Activated CD4-positive, alpha-beta memory T cell treated with anti-CD3 and anti-CD28 coated beads for 36 hours (primary cell): ENCODE data around the gene IMPDH2. TPM values are rescaled to one million over a fixed set of nuclear protein-coding genes. Genes with fewer than 3 reads are reported as not detected.

ENCODE experiments used
- CTCF ChIA-PET: fragments of 350-600 bp; sonication (Branson Sonifier 250); formaldehyde crosslinking; loops from one replicate; lab custom pipeline; 2021; ENCODE audit warnings: antibody characterized with exemption, inconsistent platforms; lab: Charles Lee
- POLR2A ChIA-PET: fragments of 350-600 bp; sonication (Branson Sonifier 250); formaldehyde crosslinking; loops from one replicate; lab custom pipeline; 2021; ENCODE audit warnings: antibody characterized with exemption; lab: Charles Lee
- DNase-seq: peaks from one replicate; pipeline ENCODE4 v3.0.0-alpha.2; 2020
- H3K27ac Mint-ChIP-seq: one replicate; pipeline ENCODE4 v1.8.0; 2021; ENCODE audit warnings: mixed read lengths
- H3K27me3 Mint-ChIP-seq: one replicate; pipeline ENCODE4 v1.8.0; 2021; ENCODE audit warnings: mixed read lengths
- H3K36me3 Mint-ChIP-seq: one replicate; pipeline ENCODE4 v1.8.0; 2021; ENCODE audit warnings: mixed read lengths
- H3K4me1 Mint-ChIP-seq: one replicate; pipeline ENCODE4 v1.8.0; 2021; ENCODE audit warnings: low read depth, mixed read lengths
- H3K4me3 Mint-ChIP-seq: one replicate; pipeline ENCODE4 v1.8.0; 2021; ENCODE audit warnings: mild to moderate bottlenecking, mixed read lengths
- H3K9me3 Mint-ChIP-seq: one replicate; pipeline ENCODE4 v1.8.0; 2021; ENCODE audit warnings: mixed read lengths
- intact Hi-C: fragments of 100-400 bp; cut with micrococcal nuclease; formaldehyde crosslinking; loops from one replicate; pipeline ENCODE4 v1.15.1; 2023
- total RNA-seq, 2 experiments: library from RNA; stranded (reverse); gene quantifications; one replicate each; pipeline ENCODE4 v1.2.3, GENCODE V29; 2021

IMPDH2 gene
- total RNA-seq, 2 experiments from 2014 or later = 430 to 454 TPM

DNA sequence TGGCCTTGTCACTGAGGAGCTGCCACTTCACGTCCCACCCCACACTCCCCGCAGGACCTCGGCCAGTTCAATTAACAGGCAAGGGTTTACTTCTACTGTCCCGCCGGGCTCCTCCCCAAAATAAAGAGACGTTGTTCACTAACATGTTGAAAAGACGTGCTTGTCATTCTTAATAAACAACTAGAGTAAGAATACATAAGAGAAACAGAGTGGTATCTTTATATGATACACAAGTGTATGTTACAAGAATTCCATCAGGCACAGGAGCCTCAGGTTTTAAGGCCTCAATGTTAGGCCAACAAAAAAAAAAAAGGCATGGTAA, 326 bp upstream of the IMPDH2 start:
- intact Hi-C loops = loop anchor here (1.0 to 10.0 kb wide), 6 partner anchors 8 to 415 kb away; partner anchors contain the start of genes RHOA, TCTA and USP4

DNA sequence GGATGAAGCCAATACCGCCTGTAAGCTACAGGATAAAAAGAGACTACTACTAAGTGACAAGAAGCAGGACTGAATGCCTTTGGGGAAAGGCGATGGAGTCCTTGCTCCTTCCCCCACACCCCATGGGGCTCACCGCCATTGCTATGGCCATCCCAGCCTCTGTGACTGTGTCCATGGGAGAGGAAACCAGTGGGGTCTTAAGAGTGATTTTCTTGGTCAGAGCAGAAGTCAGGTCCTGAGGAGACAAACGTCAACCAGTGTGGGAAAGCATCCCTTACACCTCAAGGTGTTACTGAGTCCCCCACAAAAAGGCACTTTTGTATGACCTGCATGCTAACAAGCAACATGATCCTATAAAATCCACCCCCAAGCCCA, 913 bp downstream of the IMPDH2 start:
- CTCF ChIA-PET = interaction anchor here (0.7 to 1.8 kb wide), 2 partner anchors 41 to 65 kb away, joined by 3 to 10 read pairs; partner anchors contain the start of gene QRICH1
- no peaks in the 10 kb centered on the region for H3K9me3 Mint-ChIP-seq
- peak overlapping the region; percentile 89 for H3K27ac Mint-ChIP-seq
- H3K4me3 Mint-ChIP-seq = peak overlapping the region; percentile 86
- intact Hi-C loops = loop anchor here (2.0 to 10.0 kb wide), 5 partner anchors 39 to 417 kb away; partner anchors contain the start of genes RHOA, TCTA and USP4
- H3K4me1 Mint-ChIP-seq = peaks cover 48% of the 10 kb centered on the region
- H3K27me3 Mint-ChIP-seq = no peaks in the 10 kb centered on the region
- DNase-seq = no peak
- POLR2A ChIA-PET = interaction anchor here (1.8 to 1.9 kb wide), 4 partner anchors 8 to 66 kb away, joined by 9 to 21 read pairs (median 18); partner anchors contain the start of genes QRICH1 and WDR6
- peaks cover 67% of the 10 kb centered on the region for H3K36me3 Mint-ChIP-seq

More for the DNA sequence above, 326 bp upstream of the IMPDH2 start:
- H3K27me3 Mint-ChIP-seq = no peaks in the 10 kb centered on the region
- ChIA-PET POLR2A (interaction anchor here (0.6 to 1.9 kb wide), 8 partner anchors 9 to 1934 kb away, joined by 3 to 21 read pairs (median 6); partner anchors contain the start of genes QRICH1, USP19 and WDR6), CTCF (interaction anchor here (0.6 to 1.8 kb wide), 8 partner anchors 9 to 64 kb away, joined by 3 to 13 read pairs (median 4); partner anchors contain the start of genes P4HTM and QRICH1)
- no peaks in the 10 kb centered on the region for H3K9me3 Mint-ChIP-seq
- DNase-seq = no peak
- peaks cover 58% of the 10 kb centered on the region for H3K36me3 Mint-ChIP-seq
- peak overlapping the region; percentile 89 for H3K27ac Mint-ChIP-seq
- H3K4me1 Mint-ChIP-seq = peaks cover 42% of the 10 kb centered on the region
- peak overlapping the region; percentile 86 for H3K4me3 Mint-ChIP-seq

DNA sequence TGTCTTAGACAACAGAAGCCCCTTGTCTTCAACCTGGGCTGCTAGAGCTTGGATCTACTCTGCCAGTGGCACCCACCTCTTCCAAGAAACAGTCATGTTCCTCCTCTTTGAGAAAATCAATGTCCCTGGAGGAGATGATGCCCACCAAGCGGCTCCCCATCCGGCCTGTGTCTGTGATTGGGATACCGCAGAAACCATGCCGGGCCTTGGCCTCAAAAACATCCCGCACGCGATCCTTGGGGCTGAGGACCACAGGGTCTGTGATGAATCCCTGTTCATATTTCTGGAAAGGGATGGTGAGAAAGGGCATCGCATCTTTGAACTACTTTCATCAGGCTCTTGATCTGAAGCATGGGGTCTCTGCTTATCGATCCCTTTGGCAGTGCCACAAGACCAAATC, 1.6 kb downstream of the IMPDH2 start:
- ChIA-PET CTCF (no interaction called here), POLR2A (no interaction called here)
- Mint-ChIP-seq H3K36me3 (peaks cover 73% of the 10 kb centered on the region), H3K4me3 (peak overlapping the region; percentile 86), H3K27me3 (no peaks in the 10 kb centered on the region), H3K9me3 (no peaks in the 10 kb centered on the region), H3K27ac (peak overlapping the region; percentile 89), H3K4me1 (peaks cover 54% of the 10 kb centered on the region)
- no peak for DNase-seq
- intact Hi-C loops = loop anchor here (2.0 to 10.0 kb wide), 5 partner anchors 39 to 417 kb away; partner anchors contain the start of genes RHOA, TCTA and USP4

DNA sequence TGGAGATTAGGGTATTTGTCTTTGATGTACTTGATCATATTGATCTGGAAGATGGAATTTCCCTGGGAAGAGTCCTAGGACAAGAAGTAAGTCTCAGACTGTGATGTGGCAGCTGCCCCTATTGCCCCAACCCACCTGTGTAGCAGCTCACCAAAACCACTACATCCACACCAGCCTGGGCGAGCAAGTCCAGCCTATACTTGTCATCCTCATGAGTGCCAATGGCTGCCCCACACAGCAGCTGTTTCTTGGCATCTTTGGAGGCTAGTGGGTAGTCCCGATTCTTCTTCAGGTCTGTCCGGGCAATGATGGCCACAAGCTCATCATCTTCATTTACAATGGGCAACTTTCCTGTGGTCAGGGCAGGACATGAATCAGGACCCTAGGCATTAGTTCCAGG, 2.7 kb downstream of the IMPDH2 start:
- no peaks in the 10 kb centered on the region for H3K9me3 Mint-ChIP-seq
- ChIA-PET CTCF (interaction anchor here (0.8 to 1.2 kb wide), 3 partner anchors 9 to 38 kb away, joined by 3 read pairs; partner anchors contain the start of genes DALRD3 and WDR6), POLR2A (interaction anchor here (0.7 kb wide), 1 partner anchor 68 kb away, joined by 3 read pairs; no protein-coding TSS in a partner anchor)
- H3K4me3 Mint-ChIP-seq = no peak overlapping the region
- H3K4me1 Mint-ChIP-seq = peaks cover 54% of the 10 kb centered on the region
- DNase-seq = no peak
- H3K27me3 Mint-ChIP-seq = no peaks in the 10 kb centered on the region
- intact Hi-C loops = loop anchor here (10.0 kb wide), 3 partner anchors 318 to 418 kb away; partner anchors contain the start of genes RHOA, TCTA and USP4
- peak overlapping the region; percentile 18 for H3K27ac Mint-ChIP-seq
- H3K36me3 Mint-ChIP-seq = peaks cover 71% of the 10 kb centered on the region

DNA sequence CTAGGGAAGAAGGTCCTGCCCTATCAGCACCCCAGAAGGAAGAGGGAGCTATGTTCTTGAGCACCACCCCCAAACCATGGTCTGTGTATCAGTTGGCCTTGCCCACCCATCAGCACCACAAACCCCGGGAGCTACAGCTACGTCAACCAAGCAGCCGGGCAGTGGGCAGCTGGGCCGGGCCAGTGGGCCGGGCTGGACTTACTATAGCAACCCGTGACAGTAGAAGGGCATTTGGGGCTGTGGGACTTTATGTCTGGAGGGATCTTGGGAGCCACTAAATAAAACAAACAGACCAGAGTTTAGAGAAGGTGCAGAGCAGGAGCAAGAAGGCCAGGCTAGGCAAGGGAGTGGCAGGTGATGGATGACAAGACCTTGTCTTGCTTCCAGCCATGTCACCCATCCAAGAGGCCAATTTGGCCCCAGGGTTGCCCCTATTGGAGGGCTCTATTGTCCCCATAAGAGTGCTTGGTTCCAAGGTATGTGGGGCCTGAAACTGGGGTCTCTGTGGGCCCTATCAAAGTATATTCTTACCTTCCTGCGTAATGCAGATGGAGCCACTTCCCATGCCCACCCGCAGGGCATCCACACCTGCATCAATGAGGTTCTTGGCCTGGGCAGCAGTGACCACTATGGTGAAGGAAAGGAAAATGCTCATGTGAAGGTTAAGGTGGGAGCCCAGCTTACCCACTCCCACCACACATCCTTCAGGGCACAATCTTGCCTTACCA, 3.2 kb downstream of the IMPDH2 start:
- Mint-ChIP-seq H3K27me3 (no peaks in the 10 kb centered on the region), H3K9me3 (no peaks in the 10 kb centered on the region), H3K4me1 (peaks cover 54% of the 10 kb centered on the region), H3K4me3 (peak overlapping the region; percentile 18), H3K36me3 (peaks cover 69% of the 10 kb centered on the region), H3K27ac (peak overlapping the region; percentile 24)
- CTCF ChIA-PET = interaction anchor here (1.0 to 1.2 kb wide), 3 partner anchors 8 to 68 kb away, joined by 3 read pairs; partner anchors contain the start of genes DALRD3, QRICH1 and WDR6
- intact Hi-C loops = loop anchor here (10.0 kb wide), 3 partner anchors 319 to 419 kb away; partner anchors contain the start of genes RHOA, TCTA and USP4
- POLR2A ChIA-PET = interaction anchor here (1.1 kb wide), 2 partner anchors 15 to 18 kb away, joined by 3 to 6 read pairs; partner anchors contain the start of gene WDR6
- no peak for DNase-seq

DNA sequence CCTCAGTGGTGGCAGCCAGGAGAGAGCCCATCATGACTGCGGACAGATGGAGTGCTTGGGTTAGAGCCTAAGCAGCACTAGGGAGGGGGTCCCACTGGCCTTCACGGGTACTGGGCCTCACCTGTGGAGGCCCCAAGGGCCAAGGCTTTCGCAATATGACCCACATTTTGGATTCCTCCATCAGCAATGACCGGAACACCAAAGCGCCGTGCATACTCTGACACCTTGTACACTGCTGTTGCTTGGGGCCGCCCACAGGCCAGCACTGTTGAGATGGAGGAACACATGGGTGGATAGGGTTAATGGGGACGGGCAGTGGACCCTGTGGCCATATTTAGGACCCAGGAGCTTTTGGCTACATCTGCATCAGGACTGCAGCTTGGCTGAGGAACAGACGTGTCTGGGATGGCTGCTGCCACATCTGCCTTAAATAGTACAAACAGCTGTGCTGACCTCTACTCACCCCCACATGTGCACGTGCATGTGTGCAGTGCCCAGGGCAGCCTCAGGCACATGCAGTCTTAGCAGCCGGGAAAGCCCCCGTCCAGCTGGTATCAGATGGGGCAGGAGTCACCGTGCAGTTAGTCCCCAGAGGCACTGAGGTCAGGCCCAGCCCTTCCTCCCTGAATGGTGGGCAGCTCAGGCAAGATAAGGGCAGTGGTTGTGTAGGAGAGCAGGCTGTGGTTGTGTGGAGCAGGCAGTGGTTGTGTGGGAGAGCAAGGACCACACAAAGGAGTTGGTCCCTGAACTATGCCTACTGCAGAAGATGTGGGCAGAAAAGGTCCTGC, 4.0 kb downstream of the IMPDH2 start:
- Mint-ChIP-seq H3K27ac (peak overlapping the region; percentile 24), H3K4me1 (peaks cover 55% of the 10 kb centered on the region), H3K9me3 (no peaks in the 10 kb centered on the region), H3K36me3 (peaks cover 65% of the 10 kb centered on the region), H3K4me3 (peak overlapping the region; percentile 18), H3K27me3 (no peaks in the 10 kb centered on the region)
- ChIA-PET POLR2A (interaction anchor here (0.8 to 9.7 kb wide), 4 partner anchors 14 to 65 kb away, joined by 3 to 135 read pairs (median 5); partner anchors contain the start of gene WDR6), CTCF (interaction anchor here (1.0 to 6.3 kb wide), 2 partner anchors 36 to 69 kb away, joined by 3 to 88 read pairs; partner anchors contain the start of genes P4HTM and QRICH1)
- DNase-seq = no peak
- intact Hi-C loops = loop anchor here (10.0 kb wide), 3 partner anchors 320 to 420 kb away; partner anchors contain the start of genes RHOA, TCTA and USP4

DNA sequence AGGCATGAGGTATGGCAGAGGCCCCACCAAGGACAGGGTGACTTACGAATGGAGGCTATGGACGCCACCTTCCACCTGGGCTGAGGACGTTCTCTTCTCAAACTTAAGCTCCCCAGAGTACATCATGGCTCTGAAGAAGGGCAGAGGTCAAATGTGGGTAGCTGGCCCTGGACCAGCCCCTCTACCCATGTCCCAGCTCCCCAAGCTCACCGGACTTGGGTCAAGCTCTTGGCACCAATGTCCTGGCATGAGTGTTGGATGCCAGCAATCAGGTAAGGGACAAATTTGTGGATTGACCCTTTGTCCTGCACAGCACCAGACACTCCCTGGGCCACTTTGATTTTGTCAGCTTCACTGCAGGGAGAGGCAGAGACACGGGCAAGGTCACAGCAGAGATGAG, 4.7 kb downstream of the IMPDH2 start:
- H3K36me3 Mint-ChIP-seq = peaks cover 62% of the 10 kb centered on the region

DNA sequence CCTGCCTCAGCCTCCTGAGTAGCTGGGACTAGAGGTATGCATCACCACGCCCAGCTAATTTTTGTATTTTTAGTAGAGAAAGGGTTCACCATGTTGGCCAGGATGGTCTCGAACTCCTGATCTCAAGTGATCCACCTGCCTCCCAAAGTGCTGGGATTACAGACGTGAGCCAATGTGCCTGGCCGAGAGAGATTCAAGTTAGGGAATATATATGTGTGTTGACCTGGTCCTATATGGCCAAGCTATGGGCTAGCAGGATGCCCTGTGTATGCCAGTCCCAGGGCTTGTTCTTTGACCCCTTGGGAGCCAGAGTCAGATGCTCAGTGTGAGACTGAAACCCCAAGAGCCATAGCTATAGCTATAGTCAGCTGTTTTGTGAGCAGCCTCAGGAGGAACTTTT, 5.4 kb downstream of the IMPDH2 start:
- POLR2A ChIA-PET = interaction anchor here (0.7 to 9.7 kb wide), 4 partner anchors 14 to 71 kb away, joined by 3 to 135 read pairs (median 4); partner anchors contain the start of genes P4HTM, QRICH1 and WDR6
- Mint-ChIP-seq H3K4me3 (peak overlapping the region; percentile 97), H3K27ac (peak overlapping the region; percentile 58), H3K9me3 (no peaks in the 10 kb centered on the region), H3K4me1 (peaks cover 64% of the 10 kb centered on the region), H3K36me3 (peaks cover 58% of the 10 kb centered on the region), H3K27me3 (no peaks in the 10 kb centered on the region)
- CTCF ChIA-PET = interaction anchor here (1.3 to 6.3 kb wide), 2 partner anchors 16 to 35 kb away, joined by 5 to 88 read pairs; partner anchors contain the start of genes P4HTM and WDR6
- no peak for DNase-seq
- intact Hi-C loops = loop anchor here (5.0 to 10.0 kb wide), 4 partner anchors 306 to 421 kb away; partner anchors contain the start of genes IP6K2, RHOA, TCTA and USP4

More for the DNA sequence above, 4.7 kb downstream of the IMPDH2 start:
- no peak for DNase-seq
- Mint-ChIP-seq H3K4me1 (peaks cover 60% of the 10 kb centered on the region), H3K9me3 (no peaks in the 10 kb centered on the region), H3K27me3 (no peaks in the 10 kb centered on the region), H3K27ac (no peak overlapping the region), H3K4me3 (no peak overlapping the region)
- ChIA-PET CTCF (interaction anchor here (1.3 to 6.3 kb wide), 2 partner anchors 17 to 35 kb away, joined by 5 to 88 read pairs; partner anchors contain the start of genes P4HTM and WDR6), POLR2A (interaction anchor here (0.7 to 9.7 kb wide), 4 partner anchors 15 to 70 kb away, joined by 3 to 135 read pairs (median 4); partner anchors contain the start of genes QRICH1 and WDR6)
- intact Hi-C loops = loop anchor here (5.0 to 10.0 kb wide), 4 partner anchors 307 to 420 kb away; partner anchors contain the start of genes IP6K2, RHOA, TCTA and USP4

DNA sequence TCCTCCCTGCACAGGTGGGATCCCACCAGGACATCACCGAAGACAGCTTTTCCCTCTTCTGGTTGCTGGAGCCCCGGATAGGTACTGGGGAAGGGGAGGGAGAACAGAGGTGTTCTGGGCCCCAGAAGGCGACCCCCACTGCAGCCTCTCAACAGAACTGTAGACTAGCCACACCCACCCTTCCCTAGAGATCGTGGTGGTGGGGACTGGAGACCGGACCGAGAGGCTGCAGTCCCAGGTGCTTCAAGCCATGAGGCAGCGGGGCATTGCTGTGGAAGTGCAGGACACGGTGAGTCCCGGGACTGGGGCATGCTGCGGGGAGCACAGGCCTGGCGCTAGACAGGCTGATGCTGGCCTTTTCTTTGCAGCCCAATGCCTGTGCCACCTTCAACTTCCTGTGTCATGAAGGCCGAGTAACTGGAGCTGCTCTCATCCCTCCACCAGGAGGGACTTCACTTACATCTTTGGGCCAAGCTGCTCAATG, 6.5 kb downstream of the IMPDH2 start:
- Mint-ChIP-seq H3K27ac (peak overlapping the region; percentile 98), H3K4me1 (peaks cover 57% of the 10 kb centered on the region), H3K9me3 (no peaks in the 10 kb centered on the region), H3K4me3 (peak overlapping the region; percentile 97), H3K27me3 (no peaks in the 10 kb centered on the region), H3K36me3 (peaks cover 50% of the 10 kb centered on the region)
- ChIA-PET CTCF (interaction anchor here (1.2 to 6.3 kb wide), 8 partner anchors 8 to 426 kb away, joined by 3 to 88 read pairs (median 17); partner anchors contain the start of genes P4HTM, QRICH1 and WDR6), POLR2A (interaction anchor here (1.0 to 9.7 kb wide), 9 partner anchors 9 to 550 kb away, joined by 3 to 135 read pairs (median 10); partner anchors contain the start of genes ARIH2, P4HTM, QRICH1 and USP4)
- intact Hi-C loops = loop anchor here (5.0 to 10.0 kb wide), 4 partner anchors 305 to 422 kb away; partner anchors contain the start of genes IP6K2, RHOA, TCTA and USP4
- DNase-seq = peak; percentile 31
